ENCODE measurements around the gene MYADM.

The MYADM gene

GRCh38 chr19:53885036-53885435 is 17.4 kb downstream of the MYADM start:
- no peak for DNase-seq

GRCh38 chr19:53892301-53892980 is 24.8 kb downstream of the MYADM start:
- no peak for DNase-seq

GRCh38 chr19:53892981-53893325 is 25.3 kb downstream of the MYADM start:
- no peak for DNase-seq

GRCh38 chr19:53894707-53895106 is 27.0 kb downstream of the MYADM start:
- DNase-seq = no peak

GRCh38 chr19:53896682-53897081 is 29.0 kb downstream of the MYADM start:
- DNase-seq = no peak

- DNase-seq = no peak
These were observed 29.8 kb downstream of the MYADM start for GRCh38 chr19:53897459-53897858.

GRCh38 chr19:53898166-53898565 is 30.5 kb downstream of the MYADM start:
- DNase-seq = no peak

- DNase-seq = no peak
These were observed 31.1 kb downstream of the MYADM start for GRCh38 chr19:53898636-53899341.

- DNase-seq = no peak
These were observed 32.6 kb downstream of the MYADM start for GRCh38 chr19:53900191-53900860.

GRCh38 chr19:53903055-53903680 is 35.5 kb downstream of the MYADM start:
- peak in 1 of 2 donors; percentile 54 for DNase-seq

- DNase-seq = no peak
These were observed 37.2 kb downstream of the MYADM start for GRCh38 chr19:53904909-53905308.

- DNase-seq = no peak
These were observed 38.1 kb downstream of the MYADM start for GRCh38 chr19:53905787-53906186.

GRCh38 chr19:53906211-53907192 is 38.8 kb downstream of the MYADM start:
- DNase-seq = peak; percentile 61 to 69

- DNase-seq = no peak
These were observed 39.5 kb downstream of the MYADM start for GRCh38 chr19:53907193-53907581.

GRCh38 chr19:53907690-53908089 is 40.0 kb downstream of the MYADM start:
- no peak for DNase-seq

- DNase-seq = peak; percentile 37 to 48
These were observed 40.6 kb downstream of the MYADM start for GRCh38 chr19:53908106-53908934.

- no peak for DNase-seq
These were observed 41.3 kb downstream of the MYADM start, which contains the start of gene CACNG7 for GRCh38 chr19:53908935-53909415. Gene CACNG7, plus strand, starts transcription at chr19:53909278. Its CDS starts 3,554 bp downstream, at chr19:53912832.

- no peak for DNase-seq
These were observed 41.9 kb downstream of the MYADM start for GRCh38 chr19:53909471-53910169.

- DNase-seq = no peak
These were observed 42.5 kb downstream of the MYADM start for GRCh38 chr19:53910170-53910518.

GRCh38 chr19:53912653-53913052 is 45.0 kb downstream of the MYADM start:
- DNase-seq = no peak

- DNase-seq = no peak
These were observed 47.3 kb downstream of the MYADM start for GRCh38 chr19:53915000-53915399.

Measured in CD4-positive, alpha-beta T cell treated with Interleukin-4 for 1 hour (primary cell).